HepG2 (cell line): ENCODE data around the gene GRIN2C. TPM values are rescaled to one million over a fixed set of nuclear protein-coding genes. Genes with fewer than 3 reads are reported as not detected.

Experiments used
- ATAC-seq: fragments of 200-7000 bp; cut with Tn5 transposase; 3 replicates; pipeline ENCODE4 v1.9.1; 2020; ENCODE audit warnings: mild to moderate bottlenecking, moderate library complexity
- BruUV-seq: library from RNA; stranded (reverse); fragments of 400-500 nt; replicated peaks from 2 replicates; lab custom pipeline; 2021; lab: Mats Ljungman, UMichigan
- CTCF ChIA-PET: fragments of 300-600 bp; formaldehyde crosslinking; extraction: SDS; loops from one replicate; lab custom pipeline; 2021; ENCODE audit warnings: low total read pairs, inconsistent platforms, low intra/inter-chr PET ratio; lab: Yijun Ruan, JAX
- POLR2A ChIA-PET: fragments of 350-600 bp; sonication (Branson Sonifier 250); formaldehyde crosslinking; loops from one replicate; lab custom pipeline; 2020; ENCODE audit warnings: antibody characterized with exemption, inconsistent platforms; lab: Yijun Ruan, JAX
- DNase-seq: peaks from one replicate; pipeline ENCODE4 v3.0.0-alpha.2; 2015; ENCODE audit warnings: low spot score
- FAIRE-seq: peaks from 3 replicates; lab custom pipeline; 2011; peaks lifted over from hg19 to GRCh38; lab: Jason Lieb, UNC
- H2AFZ ChIP-seq: one replicate; pipeline ENCODE4 v1.6.1; 2011; ENCODE audit warnings: low read length, inconsistent platforms
- H3K27ac ChIP-seq: fragments of 300-600 bp; 3 replicates; pipeline ENCODE4 v1.8.0; 2011; ENCODE audit warnings: mixed run types, mild to moderate bottlenecking, mixed read lengths, low read length, inconsistent platforms; ENCODE audit not compliant: insufficient read depth; ENCODE audit errors: extremely low read length
- H3K27me3 ChIP-seq, 2 experiments: fragments of 200-600 bp in 1 of 2; 2 replicates in 1 of 2; 3 replicates in 1 of 2; pipeline versions ENCODE4 v1.6.0 to v1.8.0; 2011; ENCODE audit warnings: low read length in 2 of 2, mild to moderate bottlenecking in 2 of 2, moderate library complexity in 2 of 2, inconsistent platforms in 1 of 2; ENCODE audit not compliant: insufficient read depth in 2 of 2, control insufficient read depth in 1 of 2
- H3K36me3 ChIP-seq, 2 experiments: fragments of 200-600 bp in 1 of 2; replicated peaks in 1 of 2; 2 replicates in 1 of 2; 3 replicates in 1 of 2; pipeline versions ENCODE4 v1.5.1 to v1.8.0; 2011; ENCODE audit warnings: low read length in 2 of 2, inconsistent platforms in 1 of 2; ENCODE audit not compliant: insufficient read depth in 2 of 2, control insufficient read depth in 1 of 2
- H3K4me1 ChIP-seq: 2 replicates; pipeline ENCODE4 v1.5.1; 2012; ENCODE audit warnings: low read length, inconsistent platforms; ENCODE audit not compliant: insufficient read depth
- H3K4me2 ChIP-seq: 2 replicates; pipeline ENCODE4 v1.6.0; 2011; ENCODE audit warnings: low read depth, low read length, inconsistent platforms
- H3K4me3 ChIP-seq, 3 experiments: fragments of 200-600 bp in 1 of 3; sonication (generic), shearing (Covaris generic) in 1 of 3; replicated peaks in 1 of 3; 2 replicates each; pipeline ENCODE4 v1.5.1; 2011 to 2016; ENCODE audit warnings: low read length in 3 of 3, inconsistent platforms in 2 of 3, low read depth in 2 of 3, mild to moderate bottlenecking in 2 of 3, control low read depth in 1 of 3, mixed read lengths in 1 of 3; ENCODE audit not compliant: insufficient read depth in 1 of 3
- H3K79me2 ChIP-seq: one replicate; pipeline ENCODE4 v1.6.1; 2011; ENCODE audit warnings: low read length, inconsistent platforms; ENCODE audit not compliant: insufficient read depth
- H3K9ac ChIP-seq: 2 replicates; pipeline ENCODE4 v1.6.0; 2011; ENCODE audit warnings: mild to moderate bottlenecking, low read depth, low read length, inconsistent platforms; ENCODE audit not compliant: insufficient read depth
- H3K9me3 ChIP-seq: 2 replicates; pipeline ENCODE4 v1.5.1; 2012; ENCODE audit warnings: mild to moderate bottlenecking, low read length
- H4K20me1 ChIP-seq: 2 replicates; pipeline ENCODE4 v1.6.0; 2011; ENCODE audit warnings: inconsistent platforms, mild to moderate bottlenecking, low read length, moderate library complexity; ENCODE audit not compliant: insufficient read depth
- AGO2 ChIP-seq: fragments of 200-400 bp; formaldehyde crosslinking; optimal IDR thresholded peaks from 2 replicates; pipeline ENCODE3; 2017; ENCODE audit warnings: mild to moderate bottlenecking, low read depth, low read length, moderate library complexity
- DNMT3B ChIP-seq: conservative IDR thresholded peaks from 2 replicates; pipeline ENCODE4 v1.6.1; 2016; ENCODE audit warnings: missing biosample characterization, control low read depth
- MXI1 ChIP-seq: IDR thresholded peaks from 3 replicates; pipeline ENCODE4 v1.6.1; 2012; ENCODE audit warnings: low read depth, low read length, inconsistent platforms, borderline replicate concordance
- SOX13 ChIP-seq, 3 experiments: fragments of 450-650 bp in 1 of 3; sonication (generic) in 1 of 3; formaldehyde crosslinking in 1 of 3; IDR thresholded peaks in 2 of 3; conservative IDR thresholded peaks in 1 of 3; 2 replicates each; pipeline versions ENCODE4 v1.5.0 to v1.6.1; 2016 to 2020; ENCODE audit warnings: antibody characterized with exemption in 1 of 3, mild to moderate bottlenecking in 1 of 3, missing compliant biosample characterization in 1 of 3, missing genetic modification reagents in 1 of 3, moderate library complexity in 1 of 3
- XRCC5 ChIP-seq: fragments of 200-400 bp; formaldehyde crosslinking; optimal IDR thresholded peaks from 2 replicates; pipeline ENCODE3; 2017; ENCODE audit warnings: mild to moderate bottlenecking, low read length
- ZNF251 ChIP-seq: sonication (generic); formaldehyde crosslinking; IDR thresholded peaks from 2 replicates; pipeline ENCODE4 v1.9.0; 2021; ENCODE audit warnings: mild to moderate bottlenecking, missing genetic modification reagents
- ZNF34 ChIP-seq: sonication (generic); formaldehyde crosslinking; IDR thresholded peaks from 2 replicates; pipeline ENCODE4 v1.4.0; 2020; ENCODE audit warnings: mild to moderate bottlenecking, missing genetic modification reagents, borderline replicate concordance
- ZNF546 ChIP-seq: sonication (generic); formaldehyde crosslinking; conservative IDR thresholded peaks from 2 replicates; pipeline ENCODE4 v1.8.1; 2023; ENCODE audit warnings: mild to moderate bottlenecking, missing genetic modification reagents
- ZNF607 ChIP-seq: sonication (generic); formaldehyde crosslinking; IDR thresholded peaks from 2 replicates; pipeline ENCODE4 v1.5.1; 2020; ENCODE audit warnings: missing genetic modification reagents, mild to moderate bottlenecking, borderline replicate concordance
- ZNF792 ChIP-seq: IDR thresholded peaks from 2 replicates; pipeline ENCODE4 v1.6.1; 2016
- WGBS: methylation state at CpG from one replicate; pipeline ENCODE4 v1.1.6; 2017; ENCODE audit warnings: low lambda C conversion rate; 5-methylcytosine and 5-hydroxymethylcytosine counted together
- in situ Hi-C: cut with HindIII; loops from 2 replicates; pipeline ENCODE4 v1.10.0; 2017; ENCODE audit warnings: low pct_unique_long_range_greater_than_20kb; ENCODE audit not compliant: extremely low pct_ligation_motif_present
- intact Hi-C: fragments of 100-400 bp; cut with micrococcal nuclease; formaldehyde crosslinking; loops from one replicate; pipeline ENCODE4 v1.10.0; 2022; ENCODE audit not compliant: unreplicated experiment
- polyA plus RNA-seq, 8 experiments: library from polyadenylated mRNA; depleted of rRNA in 3 of 8; stranded (reverse) in 7 of 8; unstranded in 1 of 8; fragments of >200 nt; fragmentation: Illumina TruSeq in 4 of 8; extraction: Trizol in 4 of 8; gene quantifications; 2 replicates each; pipeline versions ENCODE4 v1.2.1 to v1.2.3, GENCODE V29; 2011 to 2016; ENCODE audit warnings: low read depth in 4 of 8, missing spikeins in 1 of 8, mixed read lengths in 1 of 8; ENCODE audit not compliant: insufficient read depth in 1 of 8
- total RNA-seq, 5 experiments: library from RNA; depleted of rRNA; stranded (reverse); fragments of >200 nt; fragmentation: Illumina TruSeq; extraction: Trizol; gene quantifications; 2 replicates each; pipeline ENCODE4 v1.2.3, GENCODE V29; 2016; ENCODE audit warnings: low read depth in 1 of 5
- TF ChIP-seq, protein P1 (sequence below): fragments of 450-650 bp; IDR thresholded peaks from 2 replicates; pipeline ENCODE4 v1.6.1; 2016
- TF ChIP-seq, protein P2 (sequence below): sonication (generic); formaldehyde crosslinking; IDR thresholded peaks from 2 replicates; pipeline ENCODE4 v1.4.0; 2020; ENCODE audit warnings: missing genetic modification reagents
- TF ChIP-seq, protein P3 (sequence below): sonication (generic); formaldehyde crosslinking; conservative IDR thresholded peaks from 2 replicates; pipeline ENCODE4 v1.5.0; 2020; ENCODE audit warnings: missing genetic modification reagents
- TF ChIP-seq, protein P4 (sequence below): sonication (generic); formaldehyde crosslinking; conservative IDR thresholded peaks from 2 replicates; pipeline ENCODE4 v1.8.1; 2023; ENCODE audit warnings: missing genetic modification reagents
- TF ChIP-seq, protein P5 (sequence below): sonication (generic); formaldehyde crosslinking; IDR thresholded peaks from 2 replicates; pipeline ENCODE4 v1.4.0; 2020; ENCODE audit warnings: missing genetic modification reagents

Gene GRIN2C
- total and polyA plus RNA-seq, 2 of the 13 experiments (the other 11 are each of a cell fraction or from before 2014, with no cell fraction given): 0.03 to 0.11 TPM

DNA sequence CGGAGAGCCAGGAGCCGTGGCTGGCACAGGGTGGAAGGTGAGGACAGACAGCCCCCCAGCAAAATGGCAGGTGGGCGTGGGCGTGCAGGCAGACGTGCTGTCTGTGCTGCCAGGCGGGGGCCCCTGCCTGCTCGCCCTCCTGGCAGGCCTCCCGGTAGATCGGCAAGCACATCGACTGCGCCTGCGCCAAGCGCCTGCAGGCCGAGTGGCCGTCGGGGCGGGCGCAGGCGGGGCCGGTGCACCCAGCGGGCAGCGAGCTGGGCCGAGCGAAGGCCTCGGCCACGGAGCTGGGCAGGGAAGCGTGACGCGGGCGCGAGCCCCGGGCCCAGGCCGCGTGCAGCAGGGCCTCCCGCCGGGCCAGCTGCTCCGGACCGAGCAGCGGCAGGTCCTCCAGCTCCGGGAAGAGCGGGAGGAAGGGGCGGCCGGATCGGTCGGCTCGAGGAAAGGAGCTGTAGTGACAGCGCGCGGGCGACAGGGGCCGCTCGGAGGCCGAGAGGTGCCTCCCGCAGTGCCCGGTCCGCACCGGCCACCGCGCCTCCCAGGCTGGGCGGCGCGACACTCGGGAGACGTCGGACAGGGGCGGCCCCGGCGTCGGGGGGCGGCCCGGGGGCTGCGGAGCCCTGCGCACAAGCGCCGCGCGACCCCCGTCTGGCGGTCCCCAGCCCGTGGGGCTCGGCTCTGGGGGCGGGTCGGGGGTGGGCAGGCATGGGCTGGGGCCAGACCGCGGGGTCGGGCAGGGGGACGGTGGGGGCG is 16.9 kb downstream of the GRIN2C start:
- Histone ChIP-seq H3K27ac (no peak overlapping the region), H3K4me2 (peak overlapping the region; percentile 70), H3K27me3 (peaks cover 0 to 13% of the 10 kb centered on the region in 2 experiments; a peak in 2 of 5 replicates), H3K4me1 (peaks cover 16% of the 10 kb centered on the region), H3K4me3 (peak overlapping the region; percentile 23 to 71 (median 50); a peak in 5 of 6 replicates), H3K9ac (peak overlapping the region; percentile 63), H2AFZ (no peak overlapping the region), H3K79me2 (no peaks in the 10 kb centered on the region), H3K36me3 (no peaks in the 10 kb centered on the region), H3K9me3 (no peaks in the 10 kb centered on the region), H4K20me1 (no peaks in the 10 kb centered on the region)
- intact Hi-C loops (loop anchor here (2.0 kb wide), 1 partner anchor 20 kb away; no protein-coding TSS in a partner anchor), in situ Hi-C loops (no loop called here)
- DNase-seq (peak; percentile 52), FAIRE-seq (no peak), ATAC-seq (peak; percentile 84)
- WGBS: 8% methylated on average over 17 of the region's 88 CpGs
- no TSS peak for BruUV-seq
- ChIA-PET CTCF (interaction anchor here (1.1 to 1.2 kb wide), 2 partner anchors 19 to 22 kb away, joined by 8 read pairs; no protein-coding TSS in a partner anchor), POLR2A (interaction anchor here (0.6 to 1.9 kb wide), 10 partner anchors 9 to 170 kb away, joined by 3 to 15 read pairs (median 4); partner anchors contain the start of genes FDXR, MRPL58 and RAB37)
- TF ChIP-seq SOX13 (IDR thresholded peaks at IDR 0.05): no peak
- 0 out of 4 replicates have a peak, but pooled peaks of 1 of the 2 experiments have one; percentile 1 for TF ChIP-seq SOX13 (CRISPR knock-in tag; conservative IDR thresholded peaks at IDR 0.05 in 1 of 2, IDR thresholded peaks at IDR 0.05 in 1 of 2)
- TF ChIP-seq ZNF34 (CRISPR knock-in tag): 0 out of 2 replicates have a peak, but pooled peaks have one; percentile 36
- TF ChIP-seq, protein P1, sequence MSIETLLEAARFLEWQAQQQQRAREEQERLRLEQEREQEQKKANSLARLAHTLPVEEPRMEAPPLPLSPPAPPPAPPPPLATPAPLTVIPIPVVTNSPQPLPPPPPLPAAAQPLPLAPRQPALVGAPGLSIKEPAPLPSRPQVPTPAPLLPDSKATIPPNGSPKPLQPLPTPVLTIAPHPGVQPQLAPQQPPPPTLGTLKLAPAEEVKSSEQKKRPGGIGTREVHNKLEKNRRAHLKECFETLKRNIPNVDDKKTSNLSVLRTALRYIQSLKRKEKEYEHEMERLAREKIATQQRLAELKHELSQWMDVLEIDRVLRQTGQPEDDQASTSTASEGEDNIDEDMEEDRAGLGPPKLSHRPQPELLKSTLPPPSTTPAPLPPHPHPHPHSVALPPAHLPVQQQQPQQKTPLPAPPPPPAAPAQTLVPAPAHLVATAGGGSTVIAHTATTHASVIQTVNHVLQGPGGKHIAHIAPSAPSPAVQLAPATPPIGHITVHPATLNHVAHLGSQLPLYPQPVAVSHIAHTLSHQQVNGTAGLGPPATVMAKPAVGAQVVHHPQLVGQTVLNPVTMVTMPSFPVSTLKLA: no peak
- TF ChIP-seq AGO2: peak; percentile 20
- TF ChIP-seq ZNF607: peak; percentile 39; the same call in 1 of the 2 replicates
- TF ChIP-seq, protein P2, sequence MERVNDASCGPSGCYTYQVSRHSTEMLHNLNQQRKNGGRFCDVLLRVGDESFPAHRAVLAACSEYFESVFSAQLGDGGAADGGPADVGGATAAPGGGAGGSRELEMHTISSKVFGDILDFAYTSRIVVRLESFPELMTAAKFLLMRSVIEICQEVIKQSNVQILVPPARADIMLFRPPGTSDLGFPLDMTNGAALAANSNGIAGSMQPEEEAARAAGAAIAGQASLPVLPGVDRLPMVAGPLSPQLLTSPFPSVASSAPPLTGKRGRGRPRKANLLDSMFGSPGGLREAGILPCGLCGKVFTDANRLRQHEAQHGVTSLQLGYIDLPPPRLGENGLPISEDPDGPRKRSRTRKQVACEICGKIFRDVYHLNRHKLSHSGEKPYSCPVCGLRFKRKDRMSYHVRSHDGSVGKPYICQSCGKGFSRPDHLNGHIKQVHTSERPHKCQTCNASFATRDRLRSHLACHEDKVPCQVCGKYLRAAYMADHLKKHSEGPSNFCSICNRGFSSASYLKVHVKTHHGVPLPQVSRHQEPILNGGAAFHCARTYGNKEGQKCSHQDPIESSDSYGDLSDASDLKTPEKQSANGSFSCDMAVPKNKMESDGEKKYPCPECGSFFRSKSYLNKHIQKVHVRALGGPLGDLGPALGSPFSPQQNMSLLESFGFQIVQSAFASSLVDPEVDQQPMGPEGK (CRISPR knock-in tag): peak; percentile 80
- TF ChIP-seq DNMT3B (CRISPR knock-in tag): no peak
- no peak for TF ChIP-seq ZNF251 (CRISPR knock-in tag)
- TF ChIP-seq ZNF546 (CRISPR knock-in tag): no peak
- TF ChIP-seq MXI1: 0 out of 3 replicates have a peak, but pooled peaks have one; percentile 31
- TF ChIP-seq, protein P3, sequence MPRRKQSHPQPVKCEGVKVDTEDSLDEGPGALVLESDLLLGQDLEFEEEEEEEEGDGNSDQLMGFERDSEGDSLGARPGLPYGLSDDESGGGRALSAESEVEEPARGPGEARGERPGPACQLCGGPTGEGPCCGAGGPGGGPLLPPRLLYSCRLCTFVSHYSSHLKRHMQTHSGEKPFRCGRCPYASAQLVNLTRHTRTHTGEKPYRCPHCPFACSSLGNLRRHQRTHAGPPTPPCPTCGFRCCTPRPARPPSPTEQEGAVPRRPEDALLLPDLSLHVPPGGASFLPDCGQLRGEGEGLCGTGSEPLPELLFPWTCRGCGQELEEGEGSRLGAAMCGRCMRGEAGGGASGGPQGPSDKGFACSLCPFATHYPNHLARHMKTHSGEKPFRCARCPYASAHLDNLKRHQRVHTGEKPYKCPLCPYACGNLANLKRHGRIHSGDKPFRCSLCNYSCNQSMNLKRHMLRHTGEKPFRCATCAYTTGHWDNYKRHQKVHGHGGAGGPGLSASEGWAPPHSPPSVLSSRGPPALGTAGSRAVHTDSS (CRISPR knock-in tag): 0 out of 2 replicates have a peak, but pooled peaks have one; percentile 12
- TF ChIP-seq, protein P4, sequence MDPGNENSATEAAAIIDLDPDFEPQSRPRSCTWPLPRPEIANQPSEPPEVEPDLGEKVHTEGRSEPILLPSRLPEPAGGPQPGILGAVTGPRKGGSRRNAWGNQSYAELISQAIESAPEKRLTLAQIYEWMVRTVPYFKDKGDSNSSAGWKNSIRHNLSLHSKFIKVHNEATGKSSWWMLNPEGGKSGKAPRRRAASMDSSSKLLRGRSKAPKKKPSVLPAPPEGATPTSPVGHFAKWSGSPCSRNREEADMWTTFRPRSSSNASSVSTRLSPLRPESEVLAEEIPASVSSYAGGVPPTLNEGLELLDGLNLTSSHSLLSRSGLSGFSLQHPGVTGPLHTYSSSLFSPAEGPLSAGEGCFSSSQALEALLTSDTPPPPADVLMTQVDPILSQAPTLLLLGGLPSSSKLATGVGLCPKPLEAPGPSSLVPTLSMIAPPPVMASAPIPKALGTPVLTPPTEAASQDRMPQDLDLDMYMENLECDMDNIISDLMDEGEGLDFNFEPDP: no peak
- peak; percentile 65 for TF ChIP-seq XRCC5
- TF ChIP-seq ZNF792: no peak
- TF ChIP-seq, protein P5, sequence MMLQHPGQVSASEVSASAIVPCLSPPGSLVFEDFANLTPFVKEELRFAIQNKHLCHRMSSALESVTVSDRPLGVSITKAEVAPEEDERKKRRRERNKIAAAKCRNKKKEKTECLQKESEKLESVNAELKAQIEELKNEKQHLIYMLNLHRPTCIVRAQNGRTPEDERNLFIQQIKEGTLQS (CRISPR knock-in tag): peak; percentile 6; the same call in 1 of the 2 replicates
